Body of pancreas (tissue), 4 donors: ENCODE results near the gene SEMA6B. TPM values are rescaled to one million over a fixed set of nuclear protein-coding genes. Genes with fewer than 3 reads are reported as not detected.

Experiments
- ATAC-seq: fragments of 150-250 bp; one replicate; pipeline ENCODE4 v1.9.1; 2016
- DNase-seq, 4 donors: peaks; one replicate each; pipeline ENCODE4 v3.0.0-alpha.2; 2019
- H3K27ac ChIP-seq, 4 donors: fragments of 200-600 bp; sonication (generic); 1 replicate in 3 of 4; 2 replicates in 1 of 4; pipeline versions ENCODE4 v1.5.1 to v1.6.1; 2016 to 2019; ENCODE audit warnings: mild to moderate bottlenecking in 1 of 4, mixed read lengths in 1 of 4, moderate library complexity in 1 of 4
- H3K27me3 ChIP-seq, 2 donors: fragments of 200-600 bp; sonication (generic); one replicate each; pipeline ENCODE4 v1.6.0; 2016; ENCODE audit warnings: mild to moderate bottlenecking in 1 of 2
- H3K36me3 ChIP-seq, 2 donors: fragments of 200-600 bp; sonication (generic); replicated peaks in 1 of 2; 2 replicates each; pipeline ENCODE4 v1.5.1; 2016; ENCODE audit warnings: low read depth in 2 of 2; ENCODE audit not compliant: insufficient read depth in 1 of 2
- H3K4me1 ChIP-seq: fragments of 200-600 bp; sonication (generic); one replicate; pipeline ENCODE4 v1.6.0; 2016
- H3K4me3 ChIP-seq, 2 donors: fragments of 200-600 bp; sonication (generic); 1 replicate in 1 of 2; 2 replicates in 1 of 2; pipeline ENCODE4 v1.5.1; 2016 to 2019
- H3K9me3 ChIP-seq, 3 donors: fragments of 200-600 bp; sonication (generic); 1 replicate in 2 of 3; 2 replicates in 1 of 3; pipeline ENCODE4 v1.5.1; 2016
- POLR2A ChIP-seq, 3 donors: fragments of 450-650 bp; IDR thresholded peaks; one replicate each; pipeline ENCODE4 v1.6.1; 2016; ENCODE audit warnings: antibody characterized with exemption in 3 of 3, mild to moderate bottlenecking in 2 of 3
- WGBS, 2 donors: methylation state at CpG; one replicate each; pipeline ENCODE4 v1.1.5; 2017; 5-methylcytosine and 5-hydroxymethylcytosine counted together
- intact Hi-C: fragments of 100-400 bp; cut with DNase I; formaldehyde crosslinking; loops from one replicate; pipeline ENCODE4 v1.15.1; 2023
- total RNA-seq, 2 donors: library from RNA; depleted of rRNA; stranded (reverse); fragments of >200 nt; gene quantifications; one replicate each; pipeline ENCODE4 v1.1.0, GENCODE V29; 2016
- TF ChIP-seq, protein P1 (sequence below), 7 experiments: fragments of 450-650 bp in 4 of 7; fragments of 200-600 bp in 3 of 7; sonication (generic) in 3 of 7; IDR thresholded peaks; one replicate each; pipeline ENCODE4 v1.5.1; 2016 to 2019; ENCODE audit warnings: antibody characterized with exemption in 7 of 7

SEMA6B gene
- total RNA-seq, 2 donors from 2014 or later, result 6.0 to 11.5 TPM

DNA sequence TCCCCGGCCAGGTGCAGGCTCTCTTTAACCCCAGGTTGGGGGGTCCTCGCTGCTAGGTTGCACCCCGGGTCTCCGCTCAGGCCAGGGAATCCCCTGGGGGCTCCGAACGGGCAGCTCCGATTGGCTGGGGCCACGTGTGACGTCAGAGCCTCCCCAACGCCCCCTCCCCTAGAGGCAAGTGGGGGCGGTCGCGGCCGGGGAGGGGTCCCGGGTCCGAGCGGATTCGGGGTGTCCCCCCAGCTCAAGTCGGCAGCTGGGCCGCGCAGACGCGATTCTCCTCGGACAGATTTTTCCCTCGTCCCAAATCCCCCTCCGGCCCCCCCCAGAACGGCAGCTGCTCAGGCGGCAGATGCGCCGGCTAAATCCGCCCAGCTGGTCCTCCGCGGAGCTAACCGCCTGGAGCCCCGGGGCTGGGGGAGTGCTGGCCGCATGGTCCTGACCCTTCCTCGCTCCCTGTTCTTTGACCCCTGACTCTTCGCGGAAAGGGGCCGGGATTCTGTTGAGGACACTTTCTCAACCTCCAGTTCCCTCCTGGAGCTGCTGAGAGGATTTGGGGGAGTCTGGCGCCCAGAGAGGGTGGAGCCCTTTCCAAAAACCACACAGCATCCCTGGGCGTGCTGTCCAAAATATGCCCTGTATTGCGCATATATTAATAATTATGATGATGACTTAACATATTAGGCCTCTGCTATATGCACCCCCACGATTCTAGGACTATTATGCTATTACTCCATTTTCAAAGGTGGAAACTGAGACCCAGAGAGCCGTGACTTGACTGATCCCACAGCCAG, 25.4 kb upstream of the SEMA6B start:
- no peaks in the 10 kb centered on the region for H3K36me3 ChIP-seq
- no peak for DNase-seq
- no peak overlapping the region for H3K27ac ChIP-seq
- TF ChIP-seq, protein P1, sequence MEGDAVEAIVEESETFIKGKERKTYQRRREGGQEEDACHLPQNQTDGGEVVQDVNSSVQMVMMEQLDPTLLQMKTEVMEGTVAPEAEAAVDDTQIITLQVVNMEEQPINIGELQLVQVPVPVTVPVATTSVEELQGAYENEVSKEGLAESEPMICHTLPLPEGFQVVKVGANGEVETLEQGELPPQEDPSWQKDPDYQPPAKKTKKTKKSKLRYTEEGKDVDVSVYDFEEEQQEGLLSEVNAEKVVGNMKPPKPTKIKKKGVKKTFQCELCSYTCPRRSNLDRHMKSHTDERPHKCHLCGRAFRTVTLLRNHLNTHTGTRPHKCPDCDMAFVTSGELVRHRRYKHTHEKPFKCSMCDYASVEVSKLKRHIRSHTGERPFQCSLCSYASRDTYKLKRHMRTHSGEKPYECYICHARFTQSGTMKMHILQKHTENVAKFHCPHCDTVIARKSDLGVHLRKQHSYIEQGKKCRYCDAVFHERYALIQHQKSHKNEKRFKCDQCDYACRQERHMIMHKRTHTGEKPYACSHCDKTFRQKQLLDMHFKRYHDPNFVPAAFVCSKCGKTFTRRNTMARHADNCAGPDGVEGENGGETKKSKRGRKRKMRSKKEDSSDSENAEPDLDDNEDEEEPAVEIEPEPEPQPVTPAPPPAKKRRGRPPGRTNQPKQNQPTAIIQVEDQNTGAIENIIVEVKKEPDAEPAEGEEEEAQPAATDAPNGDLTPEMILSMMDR (IDR thresholded peaks at IDR 0.05), result no peak
- no peak for TF ChIP-seq POLR2A (IDR thresholded peaks at IDR 0.05)
- peaks cover 16% of the 10 kb centered on the region for H3K4me1 ChIP-seq
- H3K27me3 ChIP-seq, result peaks cover 0 to 20% of the 10 kb centered on the region in 2 donors
- intact Hi-C loops, result no loop called here
- ATAC-seq, result peak; percentile 9
- 15 to 21% methylated on average over 19 to 32 of the region's 45 CpGs for WGBS, 2 donors
- H3K9me3 ChIP-seq, result no peaks in the 10 kb centered on the region
- H3K4me3 ChIP-seq, result no peak overlapping the region

DNA sequence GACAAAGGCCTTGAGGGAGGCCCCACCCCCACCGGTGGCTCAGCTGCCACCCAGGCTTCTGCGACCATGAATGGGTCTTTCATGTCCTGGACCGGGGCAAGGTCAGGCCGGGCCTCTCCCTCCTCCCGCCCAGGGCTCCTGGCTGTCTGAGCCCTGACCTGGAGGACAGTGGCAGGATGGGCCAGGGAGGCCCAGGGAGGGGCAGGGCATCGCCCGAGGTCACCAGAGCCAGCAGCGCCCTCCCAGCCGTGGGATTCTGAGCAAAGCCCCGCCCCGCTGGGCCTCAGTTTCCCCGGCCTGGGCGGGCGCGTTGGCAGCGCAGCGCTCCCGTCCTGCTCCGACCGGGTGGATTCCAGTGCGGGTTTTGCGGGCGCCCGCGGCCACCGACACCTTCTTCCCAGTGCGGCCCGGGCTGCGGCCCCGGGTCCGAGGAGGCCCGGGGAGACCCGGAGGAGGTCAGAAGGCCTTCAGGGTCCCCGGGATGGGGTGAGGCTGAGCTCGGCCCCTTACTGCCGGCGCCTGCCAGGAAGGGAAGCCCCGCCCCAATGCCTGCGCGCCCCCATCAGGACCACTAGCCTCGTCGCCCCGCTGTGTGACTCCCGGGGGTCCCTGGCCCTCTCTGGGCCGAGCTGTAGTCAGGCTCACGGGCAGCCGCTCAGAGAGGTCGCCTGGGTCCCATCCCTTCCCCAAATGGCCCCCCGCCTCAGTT, 24.6 kb upstream of the SEMA6B start:
- peak in 2 of 4 donors; percentile 26 to 28 for DNase-seq
- 0 to 2% methylated on average over 1 to 37 of the region's 49 CpGs for WGBS, 2 donors
- peaks cover 0 to 20% of the 10 kb centered on the region in 2 donors for H3K27me3 ChIP-seq

DNA sequence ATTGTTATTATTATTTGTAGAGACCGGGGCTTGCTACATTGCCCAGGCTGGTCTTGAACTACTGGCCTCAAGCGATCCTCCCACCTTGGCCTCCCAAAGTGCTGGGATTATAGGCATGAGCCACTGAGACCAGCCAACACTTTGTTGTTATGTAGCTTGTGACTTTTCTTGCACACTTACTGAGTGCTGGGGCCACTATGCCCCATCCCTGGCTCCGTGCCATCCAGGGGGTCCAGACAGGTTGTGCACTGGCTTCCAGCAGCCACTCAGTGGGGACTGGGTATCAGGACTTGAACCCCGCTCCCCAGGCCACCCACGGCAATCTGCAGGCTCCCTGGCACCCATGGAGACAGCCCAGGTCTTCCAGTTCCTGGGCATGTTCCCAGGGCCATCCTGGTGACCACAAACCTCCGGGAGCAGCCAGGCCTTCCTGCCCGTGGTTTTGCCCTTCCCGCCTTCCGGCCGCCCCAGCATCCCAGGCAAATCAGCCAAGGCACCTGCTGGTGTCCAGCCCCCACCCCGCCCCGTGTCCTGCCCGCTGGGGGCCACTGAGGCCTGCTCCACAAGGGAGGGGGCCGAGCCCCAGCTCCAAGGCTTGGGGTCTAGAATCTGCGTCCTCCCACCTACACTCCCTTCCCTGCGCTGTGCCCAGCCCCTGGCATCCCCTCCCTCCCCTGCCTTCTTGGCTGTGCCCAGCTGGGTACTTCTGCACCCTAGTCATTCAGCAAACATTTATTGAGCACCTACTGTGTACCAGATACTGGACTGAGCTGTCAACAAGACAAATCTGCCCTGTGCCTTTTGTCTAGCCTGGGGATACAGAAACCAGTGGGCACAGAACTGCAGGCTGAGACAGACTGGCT, 23.7 kb upstream of the SEMA6B start:
- H3K4me3 ChIP-seq, result no peak overlapping the region
- WGBS, 2 donors, result 62 to 100% methylated on average over 2 to 15 of the region's 16 CpGs
- ATAC-seq (no peak), DNase-seq (no peak)
- H3K27me3 ChIP-seq, result peaks cover 0 to 20% of the 10 kb centered on the region in 2 donors
- no peaks in the 10 kb centered on the region for H3K9me3 ChIP-seq
- intact Hi-C loops, result no loop called here
- peaks cover 16% of the 10 kb centered on the region for H3K4me1 ChIP-seq
- H3K36me3 ChIP-seq, result no peaks in the 10 kb centered on the region
- H3K27ac ChIP-seq, result no peak overlapping the region
- TF ChIP-seq POLR2A (IDR thresholded peaks at IDR 0.05), result no peak
- TF ChIP-seq, protein P1 (IDR thresholded peaks at IDR 0.05), result no peak

More for the DNA sequence above, 24.6 kb upstream of the SEMA6B start:
- Histone ChIP-seq H3K27ac (no peak overlapping the region), H3K36me3 (no peaks in the 10 kb centered on the region), H3K4me1 (peaks cover 16% of the 10 kb centered on the region), H3K4me3 (no peak overlapping the region), H3K9me3 (no peaks in the 10 kb centered on the region)
- intact Hi-C loops, result no loop called here
- no peak for TF ChIP-seq POLR2A (IDR thresholded peaks at IDR 0.05)
- TF ChIP-seq, protein P1 (IDR thresholded peaks at IDR 0.05), result no peak
- peak; percentile 40 for ATAC-seq

DNA sequence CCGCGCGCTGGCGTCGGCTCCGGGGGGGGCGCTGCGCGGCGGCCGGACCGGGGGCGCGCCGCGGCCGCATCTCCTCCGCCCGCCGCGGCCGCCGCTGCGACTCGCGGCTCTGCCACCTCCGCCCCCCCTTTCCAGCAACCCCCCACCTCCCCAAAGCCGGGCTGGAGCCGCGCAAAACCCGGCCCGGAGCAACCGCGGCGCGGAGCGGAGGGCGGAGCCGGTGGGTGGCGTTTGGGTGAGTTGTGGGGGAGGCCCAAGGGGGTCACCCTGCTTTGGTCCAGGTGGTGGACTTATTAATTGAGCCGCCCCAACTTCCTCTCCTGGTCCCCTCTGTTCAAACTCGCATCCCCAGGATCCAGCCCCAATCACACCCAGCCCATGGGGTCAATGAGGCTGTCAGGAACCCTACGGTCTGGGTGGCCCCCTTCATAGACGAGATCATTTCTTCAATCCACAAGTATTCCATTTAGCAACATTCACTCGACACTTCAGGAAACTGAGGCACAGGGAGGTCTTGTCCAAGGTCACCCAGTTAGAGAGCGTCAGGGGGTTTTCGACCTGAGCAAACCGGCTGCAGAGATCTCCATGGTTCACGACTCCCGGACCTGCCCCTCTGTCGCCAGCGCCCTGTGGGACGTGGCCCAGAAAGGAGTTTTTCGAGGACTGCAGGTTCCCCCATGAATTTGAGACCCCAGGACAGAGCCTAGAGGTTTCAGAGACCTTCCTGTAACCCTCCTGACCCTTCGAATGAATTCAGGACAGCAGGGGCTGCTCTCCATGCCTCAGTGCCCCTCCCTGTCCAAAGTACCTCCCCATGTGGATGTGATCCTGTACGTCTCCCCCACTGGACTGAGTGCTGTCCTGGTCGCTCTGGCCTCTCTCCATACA, 22.4 kb upstream of the SEMA6B start:
- no peak overlapping the region for H3K27ac ChIP-seq
- H3K4me1 ChIP-seq, result peaks cover 16% of the 10 kb centered on the region
- no peak for ATAC-seq
- H3K4me3 ChIP-seq, result no peak overlapping the region
- H3K9me3 ChIP-seq, result no peaks in the 10 kb centered on the region
- no peaks in the 10 kb centered on the region for H3K36me3 ChIP-seq
- TF ChIP-seq, protein P1 (IDR thresholded peaks at IDR 0.05), result no peak
- no peak for TF ChIP-seq POLR2A (IDR thresholded peaks at IDR 0.05)
- DNase-seq, result no peak
- H3K27me3 ChIP-seq, result peaks cover 0 to 20% of the 10 kb centered on the region in 2 donors
- 17 to 46% methylated on average over 14 to 42 of the region's 57 CpGs for WGBS, 2 donors
- intact Hi-C loops, result no loop called here
